Vagina (tissue), 2 donors: Measurements from ENCODE around the gene CAMKK2. TPM values are rescaled to one million over a fixed set of nuclear protein-coding genes. Genes with fewer than 3 reads are reported as not detected.

Experiments used
- DNase-seq, 2 donors: peaks; one replicate each; pipeline ENCODE4 v3.0.0-alpha.2; 2017; ENCODE audit errors: extremely low spot score in 2 of 2
- H3K27ac ChIP-seq: fragments of 200-600 bp; sonication (generic); one replicate; pipeline ENCODE4 v1.5.1; 2019
- H3K27me3 ChIP-seq: fragments of 200-600 bp; sonication (generic); one replicate; pipeline ENCODE4 v1.5.1; 2019
- H3K36me3 ChIP-seq, 2 donors: fragments of 200-600 bp; sonication (generic); one replicate each; pipeline ENCODE4 v1.5.1; 2017 to 2019
- H3K4me1 ChIP-seq: fragments of 200-600 bp; sonication (generic); one replicate; pipeline ENCODE4 v1.5.1; 2019
- H3K4me3 ChIP-seq, 2 donors: fragments of 200-600 bp; sonication (generic); 1 replicate in 1 of 2; 2 replicates in 1 of 2; pipeline ENCODE4 v1.5.1; 2016 to 2019
- H3K9me3 ChIP-seq: fragments of 200-600 bp; sonication (generic); one replicate; pipeline ENCODE4 v1.5.1; 2019
- CTCF ChIP-seq, 3 experiments: fragments of 450-650 bp in 2 of 3; fragments of 200-600 bp in 1 of 3; sonication (generic) in 1 of 3; IDR thresholded peaks; one replicate each; pipeline ENCODE4 v1.5.1; 2017 to 2019; ENCODE audit warnings: antibody characterized with exemption in 3 of 3, mild to moderate bottlenecking in 2 of 3, moderate library complexity in 2 of 3
- POLR2A ChIP-seq, 2 donors: fragments of 450-650 bp; IDR thresholded peaks; one replicate each; pipeline ENCODE4 v1.6.1; 2017; ENCODE audit warnings: antibody characterized with exemption in 2 of 2, mild to moderate bottlenecking in 2 of 2, moderate library complexity in 2 of 2
- POLR2AphosphoS5 ChIP-seq, 2 donors: sonication (generic); formaldehyde crosslinking; IDR thresholded peaks; one replicate each; pipeline ENCODE4 v1.9.0; 2017; ENCODE audit warnings: antibody characterized with exemption in 2 of 2, mild to moderate bottlenecking in 2 of 2, low read depth in 1 of 2; ENCODE audit not compliant: insufficient read depth in 1 of 2
- intact Hi-C: fragments of 100-400 bp; cut with DNase I; formaldehyde crosslinking; loops from one replicate; pipeline ENCODE4 v1.15.1; 2023
- total RNA-seq: library from RNA; depleted of rRNA; stranded (reverse); fragments of >200 nt; gene quantifications from one replicate; pipeline ENCODE4 v1.2.3, GENCODE V29; 2016

The CAMKK2 gene
- total RNA-seq, 1 donor from 2014 or later = 32.7 TPM

- Histone ChIP-seq H3K4me3 (peak overlapping the region; percentile 33 to 44), H3K27ac (peak overlapping the region; percentile 83), H3K36me3 (peaks cover 0 to 17% of the 10 kb centered on the region in 2 donors), H3K4me1 (peaks cover 24% of the 10 kb centered on the region), H3K9me3 (no peaks in the 10 kb centered on the region), H3K27me3 (no peaks in the 10 kb centered on the region)
- TF ChIP-seq POLR2A (IDR thresholded peaks at IDR 0.05) (no peak), POLR2AphosphoS5 (IDR thresholded peaks at IDR 0.05; ENCODE audit: insufficient read depth in 1 of 2, low read depth in 1 of 2) (peak; percentile 6 to 82), CTCF (IDR thresholded peaks at IDR 0.05) (no peak)
- DNase-seq = no peak
- intact Hi-C loops = loop anchor here (5.0 kb wide), 1 partner anchor 52 kb away; no protein-coding TSS in a partner anchor
These were observed 55.9 kb downstream of the CAMKK2 start for GRCh38 chr12:121240484-121241101.

GRCh38 chr12:121240062-121240420, 56.5 kb downstream of the CAMKK2 start:
- TF ChIP-seq POLR2AphosphoS5 (IDR thresholded peaks at IDR 0.05; ENCODE audit: insufficient read depth in 1 of 2, low read depth in 1 of 2) (no peak), POLR2A (IDR thresholded peaks at IDR 0.05) (no peak), CTCF (IDR thresholded peaks at IDR 0.05) (no peak)
- H3K36me3 ChIP-seq = peaks cover 0 to 17% of the 10 kb centered on the region in 2 donors
- intact Hi-C loops = loop anchor here (5.0 kb wide), 1 partner anchor 52 kb away; no protein-coding TSS in a partner anchor

DNA sequence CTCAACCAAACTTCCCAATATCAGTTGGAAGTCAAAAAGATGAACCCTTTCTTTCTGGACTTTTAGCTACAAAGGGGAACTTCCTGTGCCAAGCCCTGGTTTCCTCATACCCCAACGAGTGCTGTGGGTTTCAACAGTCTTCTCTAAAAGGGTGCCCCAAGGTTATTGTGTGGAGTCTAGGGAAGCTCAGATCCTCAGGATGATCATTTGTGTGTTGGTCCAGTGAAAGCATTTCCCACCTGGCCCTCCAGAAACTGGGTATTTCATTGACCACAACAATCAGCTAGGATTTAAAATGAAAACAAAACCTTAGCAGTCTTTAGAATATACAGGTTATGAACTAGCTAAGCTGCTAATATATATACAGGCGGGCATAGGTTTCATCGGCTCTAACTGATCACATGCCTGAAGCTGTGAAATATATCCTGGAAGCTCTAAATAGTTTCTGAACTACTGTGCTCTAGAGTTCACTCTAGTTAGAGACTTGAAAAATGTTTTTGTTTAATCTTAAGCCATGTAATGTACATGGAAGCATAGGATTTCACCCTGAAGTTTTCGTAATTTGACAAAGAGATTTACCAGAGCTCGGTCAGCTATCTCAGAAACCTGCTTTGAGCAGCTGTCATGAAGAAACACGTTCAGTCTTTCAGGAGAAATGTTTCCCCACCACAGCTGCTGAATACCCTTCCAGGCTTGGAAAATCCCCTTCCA, 57.0 kb downstream of the CAMKK2 start:
- peak overlapping the region; percentile 83 for H3K27ac ChIP-seq
- no peaks in the 10 kb centered on the region for H3K27me3 ChIP-seq
- H3K4me3 ChIP-seq = no peak overlapping the region

More at GRCh38 chr12:121240062-121240420, 56.5 kb downstream of the CAMKK2 start:
- Histone ChIP-seq H3K9me3 (no peaks in the 10 kb centered on the region), H3K27me3 (no peaks in the 10 kb centered on the region), H3K27ac (peak overlapping the region; percentile 83), H3K4me1 (peaks cover 24% of the 10 kb centered on the region), H3K4me3 (peak overlapping the region; percentile 33 to 44)
- DNase-seq = no peak

GRCh38 chr12:121238604-121239350, 57.7 kb downstream of the CAMKK2 start:
- TF ChIP-seq POLR2A (IDR thresholded peaks at IDR 0.05) (no peak), POLR2AphosphoS5 (IDR thresholded peaks at IDR 0.05; ENCODE audit: insufficient read depth in 1 of 2, low read depth in 1 of 2) (no peak), CTCF (IDR thresholded peaks at IDR 0.05) (no peak)
- intact Hi-C loops = no loop called here
- peaks cover 24% of the 10 kb centered on the region for H3K4me1 ChIP-seq
- H3K36me3 ChIP-seq = peaks cover 0 to 6% of the 10 kb centered on the region in 2 donors
- DNase-seq = no peak
- H3K27me3 ChIP-seq = no peaks in the 10 kb centered on the region
- peak overlapping the region; percentile 36 for H3K27ac ChIP-seq
- H3K9me3 ChIP-seq = no peaks in the 10 kb centered on the region
- H3K4me3 ChIP-seq = no peak overlapping the region

More for the DNA sequence above, 57.0 kb downstream of the CAMKK2 start:
- DNase-seq = no peak
- no peaks in the 10 kb centered on the region for H3K9me3 ChIP-seq
- peaks cover 0 to 11% of the 10 kb centered on the region in 2 donors for H3K36me3 ChIP-seq
- peaks cover 24% of the 10 kb centered on the region for H3K4me1 ChIP-seq
- no peak for TF ChIP-seq POLR2AphosphoS5 (IDR thresholded peaks at IDR 0.05; ENCODE audit: insufficient read depth in 1 of 2, low read depth in 1 of 2)
- no peak for TF ChIP-seq CTCF (IDR thresholded peaks at IDR 0.05)
- TF ChIP-seq POLR2A (IDR thresholded peaks at IDR 0.05) = no peak
- intact Hi-C loops = loop anchor here (5.0 kb wide), 1 partner anchor 53 kb away; no protein-coding TSS in a partner anchor
